ENCODE measurements around the gene LMTK2.

DNA sequence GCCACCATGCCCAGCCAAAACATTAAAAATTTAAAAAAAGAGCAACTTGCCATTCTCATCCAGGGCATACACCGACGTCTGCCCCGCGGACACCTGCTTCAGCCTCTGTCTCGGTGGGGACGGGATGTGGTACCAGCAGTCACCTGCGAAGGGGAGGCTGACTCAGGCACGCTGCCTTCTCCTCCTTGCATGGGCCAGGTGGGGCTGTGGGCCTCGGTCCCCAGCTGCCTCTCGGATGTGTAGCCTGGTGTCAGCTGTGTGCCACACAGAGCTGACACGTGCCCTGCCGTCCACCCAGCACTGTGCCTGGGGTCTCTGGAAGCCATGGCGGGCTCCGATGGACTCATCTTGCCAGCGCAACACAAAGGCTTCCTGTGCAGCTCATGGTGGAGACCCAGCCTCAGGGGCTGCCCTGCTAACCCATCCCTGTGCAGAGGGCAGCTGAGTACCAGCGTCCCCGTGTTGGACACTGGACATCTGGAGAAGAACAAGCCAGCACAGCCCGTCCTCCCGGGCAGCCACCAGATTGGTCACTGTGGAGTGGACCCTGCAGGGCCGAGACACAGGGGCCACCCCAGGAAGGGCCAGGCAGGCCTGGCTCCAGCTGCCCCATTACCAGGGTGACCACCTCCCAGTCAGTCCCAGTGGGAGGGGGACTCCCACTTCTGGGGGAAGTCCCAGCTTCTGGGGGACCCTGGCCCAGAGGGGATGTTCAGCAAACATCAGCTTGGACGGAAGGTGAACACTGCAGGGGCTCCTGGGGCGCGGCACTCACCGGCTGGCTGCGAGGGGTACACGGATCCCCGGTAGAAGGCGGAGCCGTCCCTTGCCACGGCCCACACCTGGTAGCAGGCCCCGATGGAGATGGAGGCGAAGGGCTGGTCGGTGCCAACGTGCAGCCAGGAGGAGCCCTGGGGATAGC, 115.2 kb downstream of the LMTK2 start:
- TF ChIP-seq POLR2AphosphoS5 (IDR thresholded peaks at IDR 0.05; ENCODE audit: low read depth, low read length) (no peak), POLR2A (IDR thresholded peaks at IDR 0.05; ENCODE audit: low read depth, low read length) (no peak), TAF1 (IDR thresholded peaks at IDR 0.05; ENCODE audit: low read depth, low read length) (no peak)
